Stomach (tissue), 4 donors: ENCODE measurements around the gene DIS3L2.
"Not testable (repeated sequence)": the region's sequence is repeated elsewhere in the genome, so short reads cannot be mapped to it uniquely, and the experiment has no call there.

Experiments used
- EP300 ChIP-seq: sonication (generic); formaldehyde crosslinking; IDR thresholded peaks from one replicate; pipeline ENCODE4 v1.6.1; 2017; ENCODE audit warnings: antibody characterized with exemption
- POLR2A ChIP-seq, 4 donors: fragments of 450-650 bp; IDR thresholded peaks; one replicate each; pipeline ENCODE4 v1.6.1; 2016; ENCODE audit warnings: antibody characterized with exemption in 4 of 4, control low read depth in 2 of 4, mild to moderate bottlenecking in 1 of 4, moderate library complexity in 1 of 4
- POLR2AphosphoS5 ChIP-seq, 3 donors: sonication (generic); formaldehyde crosslinking; IDR thresholded peaks; one replicate each; pipeline ENCODE4 v1.6.1; 2016; ENCODE audit warnings: antibody characterized with exemption in 3 of 3
- TF ChIP-seq, protein P1 (sequence below), 7 experiments: fragments of 450-650 bp in 4 of 7; fragments of 200-600 bp in 3 of 7; sonication (generic) in 3 of 7; IDR thresholded peaks; one replicate each; pipeline ENCODE4 v1.5.1; 2016 to 2019; ENCODE audit warnings: antibody characterized with exemption in 7 of 7, control low read depth in 2 of 7, mild to moderate bottlenecking in 1 of 7

- TF ChIP-seq, protein P1, sequence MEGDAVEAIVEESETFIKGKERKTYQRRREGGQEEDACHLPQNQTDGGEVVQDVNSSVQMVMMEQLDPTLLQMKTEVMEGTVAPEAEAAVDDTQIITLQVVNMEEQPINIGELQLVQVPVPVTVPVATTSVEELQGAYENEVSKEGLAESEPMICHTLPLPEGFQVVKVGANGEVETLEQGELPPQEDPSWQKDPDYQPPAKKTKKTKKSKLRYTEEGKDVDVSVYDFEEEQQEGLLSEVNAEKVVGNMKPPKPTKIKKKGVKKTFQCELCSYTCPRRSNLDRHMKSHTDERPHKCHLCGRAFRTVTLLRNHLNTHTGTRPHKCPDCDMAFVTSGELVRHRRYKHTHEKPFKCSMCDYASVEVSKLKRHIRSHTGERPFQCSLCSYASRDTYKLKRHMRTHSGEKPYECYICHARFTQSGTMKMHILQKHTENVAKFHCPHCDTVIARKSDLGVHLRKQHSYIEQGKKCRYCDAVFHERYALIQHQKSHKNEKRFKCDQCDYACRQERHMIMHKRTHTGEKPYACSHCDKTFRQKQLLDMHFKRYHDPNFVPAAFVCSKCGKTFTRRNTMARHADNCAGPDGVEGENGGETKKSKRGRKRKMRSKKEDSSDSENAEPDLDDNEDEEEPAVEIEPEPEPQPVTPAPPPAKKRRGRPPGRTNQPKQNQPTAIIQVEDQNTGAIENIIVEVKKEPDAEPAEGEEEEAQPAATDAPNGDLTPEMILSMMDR (IDR thresholded peaks at IDR 0.05), result peak in 4 of 7 experiments; percentile 15 to 43 (median 33)
- not testable (repeated sequence) for TF ChIP-seq POLR2A (IDR thresholded peaks at IDR 0.05); POLR2AphosphoS5 (IDR thresholded peaks at IDR 0.05); EP300
Measured at GRCh38 chr2:232335206-232335858, 373.8 kb downstream of the DIS3L2 start.
